GM21529 (cell line): ENCODE data around the gene PPARG.
"Not testable (repeated sequence)": the region's sequence is repeated elsewhere in the genome, so short reads cannot be mapped to it uniquely, and the experiment has no call there.

ENCODE experiments used
- ATAC-seq: cut with Tn5 transposase; IDR thresholded peaks from one replicate; pipeline ENCODE4 v1.9.1; 2021; ENCODE audit not compliant: unreplicated experiment

The PPARG gene

DNA sequence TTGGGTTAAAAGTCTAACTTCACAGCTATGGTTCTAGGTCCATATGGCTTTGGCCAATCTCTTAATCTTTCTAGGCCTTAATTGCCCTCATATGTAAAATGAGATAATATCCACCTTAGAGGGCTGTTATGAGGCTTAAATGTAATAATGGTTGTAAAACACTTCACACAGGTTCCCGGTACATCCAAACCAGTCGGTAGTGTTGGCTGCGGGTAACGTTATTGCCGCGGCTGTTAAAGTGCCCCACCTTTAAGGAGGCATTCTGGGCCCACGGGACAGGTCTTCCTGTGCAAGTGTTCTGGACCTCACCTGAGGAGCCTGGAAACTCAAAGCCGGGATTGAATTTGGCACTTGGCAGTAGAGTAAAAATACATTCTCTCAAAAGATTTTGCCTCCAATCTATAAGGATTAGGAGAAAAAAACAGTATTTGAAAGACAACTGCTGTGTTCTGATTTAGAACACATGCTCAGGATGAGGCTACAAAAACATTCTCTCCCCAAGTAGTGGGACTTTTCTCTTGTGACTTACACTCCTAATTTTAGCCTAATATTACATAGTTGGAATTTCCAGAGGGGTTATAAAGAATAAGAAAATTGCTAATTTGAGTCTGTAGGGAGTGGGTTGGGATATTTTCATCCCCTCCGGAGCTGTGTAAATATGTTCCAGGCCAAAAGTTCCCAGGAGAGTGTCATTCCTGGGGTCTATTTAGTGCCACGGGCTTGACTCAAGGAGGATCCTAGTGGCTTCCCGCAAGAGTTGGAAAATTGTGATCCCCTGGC, 150.5 kb downstream of the PPARG start:
- no peak for ATAC-seq

DNA sequence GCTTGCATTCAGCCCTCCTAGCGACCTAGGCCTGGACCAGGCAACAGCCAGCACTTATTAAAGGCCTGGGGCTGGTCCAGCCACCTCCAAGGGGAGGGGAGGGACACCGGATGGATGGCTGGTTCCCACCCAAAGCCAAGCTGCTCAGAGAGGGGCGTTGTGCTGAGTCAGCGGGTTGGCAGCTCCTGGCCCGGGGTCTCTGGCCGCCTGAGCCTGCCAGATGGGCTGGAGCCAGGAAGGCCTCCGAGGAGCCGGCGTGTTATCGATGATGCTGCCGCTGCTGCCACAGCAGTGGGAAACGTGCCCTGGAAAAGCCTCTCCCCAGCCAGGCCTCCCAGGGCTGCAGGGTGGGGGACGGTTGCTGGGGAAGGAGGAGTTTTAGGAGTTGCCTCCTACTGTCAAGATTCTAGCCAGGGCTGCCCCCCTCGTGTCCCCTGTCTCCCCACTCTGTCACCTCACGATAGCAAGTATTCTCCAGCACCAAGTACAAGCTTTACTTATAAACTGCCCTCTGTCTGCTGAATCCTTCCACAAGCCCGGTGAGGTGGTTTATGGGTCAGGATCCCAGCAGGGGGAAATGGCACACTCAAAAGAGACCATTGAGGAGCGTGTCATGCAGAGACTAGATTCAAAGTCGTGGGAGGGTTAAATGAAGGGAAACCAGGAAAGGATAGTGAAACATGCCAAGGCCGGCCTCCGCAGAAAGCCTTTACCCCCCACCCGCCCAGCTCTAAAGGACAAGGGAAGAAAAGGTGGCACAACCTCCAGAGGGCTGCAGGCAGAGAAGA, 152.3 kb downstream of the PPARG start:
- no peak for ATAC-seq

DNA sequence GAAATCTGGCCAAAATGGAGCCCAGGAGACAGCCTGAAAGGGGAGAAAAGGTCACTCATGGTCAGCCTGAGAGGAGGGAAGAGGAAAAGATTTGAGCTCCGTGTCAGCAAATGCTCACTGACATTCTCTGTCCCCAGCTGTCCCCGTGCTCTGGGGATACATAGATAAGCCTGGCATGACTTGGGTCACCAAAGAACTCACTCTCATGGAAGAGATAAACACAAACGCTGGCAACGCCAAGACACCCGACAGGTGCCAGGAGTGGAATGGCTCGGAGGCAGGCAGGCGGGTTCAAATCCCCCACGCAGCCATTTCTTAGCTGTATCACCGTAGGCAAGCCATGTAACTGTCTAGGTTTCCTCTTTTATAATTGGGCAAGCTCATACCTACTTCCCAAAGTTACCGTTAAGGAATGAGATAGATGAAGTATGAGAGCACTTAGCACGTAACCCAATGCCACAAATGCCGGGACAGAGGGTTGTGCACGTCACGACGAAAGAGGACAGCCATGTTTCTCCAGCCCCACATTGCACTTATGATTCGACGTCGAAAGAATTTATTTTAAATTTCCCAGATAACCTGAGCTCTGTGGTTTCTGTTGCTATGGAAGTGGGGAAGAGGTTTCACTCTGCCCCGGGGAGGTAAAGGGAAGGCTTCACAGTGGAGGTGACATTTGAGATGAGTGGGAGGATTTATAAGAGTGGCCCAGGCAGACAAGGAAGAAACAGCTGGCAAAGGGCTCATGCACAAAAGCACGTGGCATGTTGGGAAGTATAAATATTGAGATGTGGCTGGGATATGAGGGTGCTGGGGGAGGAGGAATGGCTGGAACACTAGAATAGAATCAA, 154.0 kb downstream of the PPARG start:
- no peak for ATAC-seq

DNA sequence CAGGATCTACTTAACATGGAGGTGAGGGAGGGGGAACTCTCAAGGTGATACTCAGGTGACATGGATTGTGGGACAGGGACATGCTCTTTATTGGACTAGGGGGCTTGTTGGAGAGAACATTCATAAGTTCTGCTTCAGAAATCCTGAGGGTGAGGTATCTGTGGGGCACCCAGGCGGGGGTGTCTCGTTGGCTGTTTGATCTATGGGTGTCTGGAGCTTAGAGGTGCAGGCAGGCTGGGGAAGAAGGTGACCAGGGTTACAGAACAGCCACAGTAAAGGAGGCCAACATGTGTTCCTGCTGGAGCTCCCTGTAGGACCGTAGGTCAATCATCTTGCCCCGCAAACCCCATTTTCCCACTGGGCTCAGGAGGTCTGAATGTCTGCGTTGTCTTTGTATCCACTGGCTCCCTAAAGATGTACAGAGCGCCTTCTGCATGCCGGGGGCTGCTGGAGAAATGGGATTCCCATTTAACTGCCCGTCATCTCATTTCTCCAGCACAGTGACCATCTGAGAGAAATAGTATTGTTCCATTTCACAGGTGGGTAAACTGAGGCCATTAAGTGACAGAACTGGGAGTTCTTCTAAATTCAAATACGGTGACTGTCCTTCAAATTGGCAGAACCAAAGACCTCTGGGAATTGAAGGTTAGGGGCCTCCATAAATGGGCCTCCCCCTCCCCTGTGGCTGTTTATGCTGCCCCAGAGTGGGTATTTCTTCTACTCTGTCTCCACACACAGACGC, 155.1 kb downstream of the PPARG start:
- ATAC-seq, result no peak

DNA sequence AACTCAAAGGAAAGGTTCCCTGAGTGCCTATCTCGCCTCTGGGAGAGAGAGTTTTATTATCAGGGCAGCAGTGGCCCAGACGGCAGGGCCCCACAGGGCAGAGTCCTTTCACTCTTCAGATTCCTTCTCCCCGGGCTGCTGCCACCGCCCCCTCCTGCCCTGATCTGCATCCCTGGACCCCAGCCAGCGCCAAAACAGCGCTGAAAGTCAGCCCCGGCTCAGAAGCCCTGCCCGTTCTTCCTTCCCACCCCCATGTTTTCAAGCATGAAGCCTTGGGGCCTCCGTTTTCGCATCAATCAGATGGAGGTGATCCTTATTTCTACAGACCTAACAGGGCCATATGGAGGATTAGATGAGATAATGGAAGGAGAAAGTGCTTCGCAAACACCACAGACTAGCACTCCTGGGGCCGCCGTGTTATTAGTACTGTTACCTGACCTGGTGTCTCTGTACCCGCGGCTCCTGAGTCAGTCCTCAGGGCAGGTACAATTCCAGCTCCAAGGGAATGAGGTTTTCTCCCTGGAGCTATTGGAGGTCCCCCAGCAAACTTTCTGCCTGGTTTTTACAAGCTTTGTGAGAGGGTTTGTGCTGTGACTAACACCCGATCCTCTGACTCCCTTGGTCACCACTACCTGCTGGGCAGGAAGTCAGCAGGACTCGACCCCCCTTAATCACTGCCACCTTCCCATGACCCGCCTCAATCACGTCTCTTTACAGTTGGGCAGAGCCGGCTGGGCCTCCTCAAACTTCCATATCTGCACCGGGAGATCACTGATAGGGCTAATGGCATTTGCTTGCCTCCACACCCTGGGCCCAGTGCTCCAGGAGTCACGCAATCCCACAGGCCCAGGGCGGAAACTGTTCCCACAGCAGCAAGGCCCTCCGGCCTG, 156.0 kb downstream of the PPARG start:
- no peak for ATAC-seq

DNA sequence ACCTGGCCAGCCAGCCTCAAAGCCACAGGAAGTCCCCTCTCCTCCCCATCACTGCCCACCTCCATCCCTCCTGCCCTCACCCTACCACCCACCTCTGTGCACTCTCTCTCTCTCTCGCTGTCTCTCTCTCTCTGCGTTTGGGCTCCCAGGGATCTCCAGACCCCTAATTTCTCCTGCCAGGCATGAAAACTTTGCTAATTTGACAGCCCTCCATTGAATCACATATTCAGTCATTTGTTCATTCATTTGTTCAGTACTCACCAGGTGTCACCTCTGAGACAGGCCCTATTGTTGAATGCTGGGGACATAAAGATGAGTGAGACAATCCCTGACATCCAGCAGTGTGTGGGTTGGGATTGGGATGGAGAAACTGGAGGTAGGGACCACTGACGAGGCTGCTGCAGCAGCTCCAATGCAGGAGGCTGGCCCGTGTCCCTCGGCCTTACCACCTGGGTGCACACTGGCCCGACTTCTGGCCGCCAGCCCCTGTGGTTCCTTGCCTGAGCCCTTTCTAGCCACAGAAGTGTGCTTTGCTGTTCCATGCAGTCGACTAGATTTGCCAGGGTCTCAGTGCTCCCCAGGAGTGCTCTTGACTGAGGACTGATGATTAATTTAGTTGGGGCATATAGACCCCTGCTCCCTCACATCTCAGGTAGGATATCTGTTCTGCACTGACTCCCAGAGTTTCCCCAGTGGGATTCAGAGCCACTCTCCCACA, 156.8 kb downstream of the PPARG start:
- no peak for ATAC-seq

DNA sequence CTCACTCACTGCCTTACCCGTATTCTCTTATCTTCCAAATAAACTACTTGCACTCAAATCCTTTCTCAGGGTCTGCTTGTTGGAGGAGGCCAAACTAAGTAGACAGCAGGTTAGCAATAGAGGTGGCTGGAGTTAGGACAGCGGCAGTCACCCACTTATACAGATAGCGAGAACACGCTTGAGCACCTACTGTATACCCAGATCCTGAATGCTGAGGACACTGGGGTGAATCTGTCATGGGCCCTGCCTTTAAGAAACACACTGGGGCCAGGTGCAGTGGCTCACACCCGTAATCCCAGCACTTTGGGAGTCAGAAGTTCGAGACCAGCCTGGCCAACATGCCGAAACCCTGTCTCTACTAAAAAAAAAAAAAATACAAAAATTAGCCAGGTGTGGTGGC, 157.4 kb downstream of the PPARG start:
- ATAC-seq, result no peak

DNA sequence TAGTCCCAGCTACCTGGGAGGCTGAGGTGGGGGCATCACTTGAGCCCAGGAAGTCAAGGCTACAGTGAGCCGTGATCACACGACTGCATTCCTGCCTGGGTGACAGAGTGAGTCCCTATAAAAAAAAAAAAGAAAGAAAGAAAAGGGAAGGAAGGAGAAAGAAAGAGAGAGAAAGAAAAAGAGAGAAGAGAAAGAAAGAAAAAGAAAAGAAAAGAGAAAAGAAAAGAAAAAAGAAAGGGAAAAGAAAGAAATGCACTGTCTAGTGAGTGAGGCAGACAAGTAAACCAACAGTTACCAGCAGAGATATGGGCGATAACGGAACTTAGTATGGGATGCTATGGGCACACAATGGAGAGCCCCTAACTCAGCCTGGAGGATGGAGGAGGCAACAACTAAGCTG, 158.2 kb downstream of the PPARG start:
- ATAC-seq, result no peak

DNA sequence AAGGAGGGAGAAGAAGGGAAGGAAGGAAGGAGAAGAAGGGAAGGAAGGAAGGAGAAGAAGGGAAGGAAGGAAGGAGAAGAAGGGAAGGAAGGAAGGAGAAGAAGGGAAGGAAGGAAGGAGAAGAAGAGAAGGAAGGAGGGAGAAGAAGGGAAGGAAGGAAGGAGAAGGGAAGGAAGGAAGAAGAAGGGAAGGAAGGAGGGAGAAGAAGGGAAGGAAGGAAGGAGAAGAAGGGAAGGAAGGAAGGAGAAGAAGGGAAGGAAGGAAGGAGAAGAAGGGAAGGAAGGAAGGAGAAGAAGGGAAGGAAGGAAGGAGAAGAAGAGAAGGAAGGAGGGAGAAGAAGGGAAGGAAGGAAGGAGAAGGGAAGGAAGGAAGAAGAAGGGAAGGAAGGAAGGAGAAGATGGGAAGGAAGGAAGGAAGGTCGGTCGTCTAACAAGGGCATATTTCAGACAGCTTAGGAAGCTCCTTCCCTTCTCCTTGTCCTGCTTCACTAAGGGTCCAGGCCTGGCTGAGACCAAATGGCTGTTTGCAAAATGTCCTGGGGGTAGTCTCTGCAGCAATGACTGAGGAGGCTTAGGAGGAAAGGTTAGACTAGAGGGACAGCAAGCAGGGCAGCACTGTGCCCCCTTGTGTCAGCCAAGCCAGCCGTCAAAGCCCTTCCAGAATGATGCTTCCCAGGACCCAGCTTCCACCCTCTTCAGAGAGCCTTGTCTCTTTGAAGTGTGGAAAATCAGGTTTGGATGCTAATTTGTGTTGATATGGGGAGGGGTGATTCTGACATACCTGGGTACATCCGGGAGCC, 159.7 kb downstream of the PPARG start:
- not testable (repeated sequence) for ATAC-seq

DNA sequence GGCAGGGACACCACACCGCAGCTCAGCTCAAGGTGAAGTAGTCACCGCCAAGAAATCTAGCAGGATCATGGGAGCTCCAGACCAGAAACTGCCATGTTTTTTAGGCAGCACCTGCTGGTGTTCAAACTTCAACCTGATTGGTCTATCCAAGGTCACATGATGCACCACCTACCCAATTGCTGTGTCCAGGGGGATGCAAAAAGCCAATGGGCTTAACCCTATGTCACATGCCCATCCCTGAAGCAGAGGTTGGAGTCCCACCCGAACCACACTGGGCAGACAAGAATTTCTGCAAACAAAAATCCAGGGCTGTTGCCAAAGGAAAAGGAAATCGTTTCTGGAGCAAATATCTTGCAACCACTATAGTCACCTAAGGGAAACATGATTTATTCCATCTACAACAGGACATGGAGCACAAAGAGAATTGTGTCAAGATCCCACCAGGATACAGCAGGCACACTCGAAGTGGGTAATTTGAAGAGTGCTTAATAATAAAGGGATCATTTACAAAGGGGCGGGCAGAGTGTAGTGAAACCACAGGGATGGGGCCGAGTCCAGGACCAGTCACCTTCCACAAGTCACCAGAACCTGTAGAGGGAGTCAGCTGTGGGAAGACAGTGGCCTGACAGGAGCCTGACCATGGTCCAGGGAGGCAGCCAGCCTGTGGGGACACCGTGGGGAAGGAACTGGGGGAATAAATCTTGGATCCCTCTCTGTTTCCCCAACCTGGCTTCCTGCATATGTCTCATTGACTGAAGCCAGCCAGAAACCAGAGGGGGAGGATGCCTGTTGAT, 161.2 kb downstream of the PPARG start:
- no peak for ATAC-seq

DNA sequence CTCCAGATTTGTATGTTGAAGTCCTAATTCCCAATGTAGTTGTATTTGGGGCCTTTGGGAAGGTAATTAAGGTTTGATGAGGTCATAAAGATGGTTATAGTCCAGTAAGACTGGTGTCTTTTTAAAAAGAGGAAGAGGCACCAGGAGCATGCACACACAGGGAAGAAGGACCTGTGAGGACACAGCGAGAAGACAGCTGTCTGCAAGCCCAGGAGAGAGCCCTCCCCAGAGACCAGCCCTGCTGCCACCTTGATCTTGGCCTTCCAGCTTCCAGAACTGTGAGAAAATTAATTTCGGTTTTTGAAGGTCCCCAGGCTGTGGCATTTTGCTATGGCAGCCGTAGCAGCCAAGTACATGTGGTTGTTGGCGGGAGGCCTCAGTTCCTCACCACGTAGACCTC, 162.6 kb downstream of the PPARG start:
- ATAC-seq, result no peak

DNA sequence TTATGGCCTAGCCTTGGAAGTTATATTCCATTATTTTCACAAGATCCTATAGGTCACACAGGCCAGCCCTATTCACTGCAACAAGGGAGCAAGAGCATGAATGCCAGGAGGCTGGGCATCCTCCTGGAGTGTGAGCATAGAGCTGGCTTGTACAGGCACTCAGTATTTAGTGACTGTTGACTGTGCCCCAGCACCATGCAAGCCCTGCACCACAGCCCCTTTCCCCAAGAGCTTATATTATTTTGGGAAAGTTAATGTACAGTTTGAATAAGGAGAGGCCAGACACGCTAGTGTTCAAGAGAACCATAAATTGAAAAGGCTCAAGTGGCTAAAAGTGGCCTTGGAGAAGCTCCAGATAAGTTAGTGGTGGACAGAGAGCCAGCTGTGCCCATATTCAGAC, 163.1 kb downstream of the PPARG start:
- ATAC-seq, result no peak

DNA sequence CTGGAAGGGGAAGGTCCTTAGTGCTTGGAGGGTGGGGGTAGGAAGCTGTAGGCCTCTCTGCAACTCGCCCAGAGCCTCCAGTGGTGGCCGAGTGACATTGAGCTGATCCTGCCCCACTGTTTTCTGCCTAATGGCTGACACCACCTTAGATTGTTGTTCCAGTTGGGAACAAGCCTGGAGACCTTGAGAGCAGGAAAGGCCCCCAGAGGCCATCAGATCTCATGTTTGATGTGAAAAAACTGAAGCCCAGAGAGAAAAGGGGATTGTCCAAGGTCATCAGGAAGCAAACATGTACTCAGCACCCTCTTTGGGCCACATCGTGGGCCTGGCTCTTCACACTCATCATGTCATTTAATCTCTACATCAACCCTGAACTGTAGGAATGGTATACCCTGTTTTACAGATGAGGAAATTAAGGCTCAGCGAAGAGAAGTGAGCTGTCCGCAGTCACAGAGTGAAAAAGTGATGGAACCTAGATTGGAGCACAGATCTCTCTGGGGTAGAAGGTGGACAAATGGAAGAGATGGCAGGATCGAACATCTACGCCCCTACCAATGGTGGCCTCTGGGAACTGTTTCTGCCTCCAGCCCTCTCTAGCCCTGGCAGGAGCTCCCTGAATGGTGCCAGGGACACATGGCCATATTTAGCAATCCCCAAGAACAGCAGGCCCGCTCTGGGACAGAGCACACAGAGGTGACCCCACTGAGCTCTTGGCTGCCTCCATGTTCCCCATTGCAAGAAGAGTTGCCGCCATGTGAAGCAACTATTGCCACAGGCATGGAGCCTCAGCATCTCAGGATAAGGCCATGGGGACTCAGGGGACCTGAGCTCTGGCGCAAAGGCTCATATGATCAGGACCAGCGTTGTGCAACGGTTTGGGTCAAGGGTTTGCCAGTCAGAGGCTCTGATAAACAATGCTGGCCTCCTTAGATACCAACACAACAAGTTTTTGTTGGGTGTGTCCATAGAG, 163.8 kb downstream of the PPARG start:
- ATAC-seq, result no peak

DNA sequence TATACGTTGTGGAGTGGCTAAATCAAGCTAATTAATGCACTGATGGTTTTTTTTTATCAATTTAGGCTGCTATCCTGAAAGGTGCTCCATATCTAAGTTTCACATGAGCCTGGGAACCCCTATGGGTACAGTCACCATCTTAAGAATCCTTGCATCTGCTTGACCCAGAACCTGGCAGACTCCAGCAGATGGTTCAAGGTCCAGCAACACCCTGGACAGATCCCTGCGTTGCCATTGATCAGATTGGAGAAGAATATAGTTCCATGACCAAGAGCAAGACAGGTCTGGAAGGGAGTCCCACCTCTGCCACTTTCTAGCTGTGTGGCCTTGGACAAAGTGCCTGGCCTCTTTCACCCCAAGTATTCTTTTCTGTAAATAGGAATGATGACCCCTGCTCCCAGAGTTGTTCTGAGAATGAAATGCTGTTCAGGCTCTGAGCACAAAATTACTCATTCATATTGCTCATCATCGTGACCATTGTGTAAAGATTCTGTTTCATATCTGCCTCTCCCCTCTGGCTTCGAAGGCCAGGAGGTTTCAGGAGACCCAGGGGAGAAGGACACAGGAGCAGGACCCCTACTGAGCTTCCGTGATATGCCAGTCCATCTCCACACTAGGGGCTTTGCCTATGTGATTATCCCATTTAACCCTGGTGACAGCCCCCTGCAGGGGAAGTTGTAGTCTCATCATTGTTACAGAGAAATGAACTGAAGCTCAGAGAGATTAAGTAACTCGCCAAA, 165.4 kb downstream of the PPARG start:
- no peak for ATAC-seq

DNA sequence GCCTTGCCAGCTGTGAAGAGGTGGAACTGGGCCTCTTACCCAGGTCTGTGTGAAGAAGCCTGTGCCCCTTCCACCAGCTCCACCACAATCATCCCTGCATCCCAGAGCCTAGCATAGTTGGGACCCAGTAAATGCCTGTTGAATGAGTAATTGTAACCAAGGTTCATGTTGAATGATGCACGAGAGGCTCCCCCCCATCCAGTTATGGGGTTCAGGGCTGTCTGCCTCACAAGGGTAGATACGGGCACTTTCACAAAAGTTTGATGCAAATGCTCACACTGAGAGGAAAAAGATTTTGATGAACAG, 165.9 kb downstream of the PPARG start:
- ATAC-seq, result no peak

DNA sequence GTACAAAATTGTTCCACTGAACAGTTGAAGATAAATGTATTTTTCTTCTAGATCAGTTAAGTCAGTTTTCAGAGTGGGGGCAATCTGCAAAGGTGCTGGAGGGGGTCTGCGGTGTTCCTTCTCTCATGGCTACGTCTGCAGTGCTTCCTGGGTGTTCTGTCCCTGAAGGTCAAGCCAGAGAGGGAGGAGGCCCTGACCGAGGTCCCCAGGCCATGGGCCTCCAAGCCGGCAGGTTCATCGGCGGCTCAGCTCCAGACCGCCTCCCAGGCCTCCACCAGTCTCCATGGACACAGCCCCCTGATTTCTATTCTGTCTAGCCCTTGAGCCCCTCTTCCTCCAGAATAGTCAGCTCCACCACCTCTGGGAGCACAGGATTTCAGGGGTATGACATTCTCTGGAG, 166.9 kb downstream of the PPARG start:
- ATAC-seq, result no peak
